HUDEP-2 (cell line): Measurements from ENCODE around the gene PKP3.
"Not testable (repeated sequence)": the region's sequence is repeated elsewhere in the genome, so short reads cannot be mapped to it uniquely, and the experiment has no call there.

Experiments
- DNase-seq, 76 experiments: peaks; one replicate each; lab custom pipeline; 2025; ENCODE audit not compliant: unreplicated experiment in 76 of 76; lab: John Stamatoyannopoulos, UW

PKP3 gene

GRCh38 chr11:362642-363442 lies 31.2 kb upstream of the PKP3 start:
- DNase-seq: no peak

- DNase-seq: not testable (repeated sequence)
These were observed 30.6 kb upstream of the PKP3 start for GRCh38 chr11:363443-363805.

- peak in 57 of 76 experiments; percentile 10 to 82 (median 44) for DNase-seq
These were observed 29.9 kb upstream of the PKP3 start for GRCh38 chr11:363948-364761.

- no peak for DNase-seq
These were observed 28.9 kb upstream of the PKP3 start for GRCh38 chr11:364991-365725.

GRCh38 chr11:365831-366230 lies 28.2 kb upstream of the PKP3 start:
- no peak for DNase-seq

GRCh38 chr11:367956-368413 lies 26.0 kb upstream of the PKP3 start:
- DNase-seq: no peak

GRCh38 chr11:368414-369335 lies 25.3 kb upstream of the PKP3 start:
- DNase-seq: no peak

GRCh38 chr11:369336-370018 lies 24.5 kb upstream of the PKP3 start, which contains the start of gene B4GALNT4:
B4GALNT4 (plus strand) TSS chr11:369499; CDS start chr11:369804, 305 bp downstream.
- no peak for DNase-seq

- DNase-seq: no peak
These were observed 23.7 kb upstream of the PKP3 start for GRCh38 chr11:370070-370941.

- DNase-seq: no peak
These were observed 23.0 kb upstream of the PKP3 start for GRCh38 chr11:371051-371450.

- no peak for DNase-seq
These were observed 22.1 kb upstream of the PKP3 start for GRCh38 chr11:371716-372590.

GRCh38 chr11:372809-373715 lies 20.9 kb upstream of the PKP3 start:
- no peak for DNase-seq

- no peak for DNase-seq
These were observed 20.1 kb upstream of the PKP3 start for GRCh38 chr11:373716-374551.

- no peak for DNase-seq
These were observed 18.7 kb upstream of the PKP3 start for GRCh38 chr11:375065-376025.
